Stomach (tissue), 9 donors: ENCODE results near the gene RXRA. TPM values are rescaled to one million over a fixed set of nuclear protein-coding genes. Genes with fewer than 3 reads are reported as not detected.

Experiments used
- DNase-seq, 2 donors: peaks; one replicate each; pipeline versions ENCODE4 v3.0.0 to v3.0.0-alpha.2; 2013 to 2019
- H3K27ac ChIP-seq, 5 donors: fragments of 200-600 bp in 4 of 5; sonication (generic) in 4 of 5; one replicate each; pipeline ENCODE4 v1.5.1; 2013 to 2019; ENCODE audit warnings: mild to moderate bottlenecking in 1 of 5, moderate library complexity in 1 of 5
- H3K27me3 ChIP-seq, 3 donors: fragments of 200-600 bp; sonication (generic); one replicate each; pipeline ENCODE4 v1.5.1; 2017 to 2019; ENCODE audit warnings: mixed run types in 1 of 3
- H3K36me3 ChIP-seq, 4 donors: fragments of 200-600 bp; sonication (generic); 1 replicate in 3 of 4; 2 replicates in 1 of 4; pipeline ENCODE4 v1.5.1; 2016 to 2019
- H3K4me1 ChIP-seq, 4 donors: fragments of 200-600 bp; sonication (generic); one replicate each; pipeline ENCODE4 v1.5.1; 2016 to 2019
- H3K4me3 ChIP-seq, 4 donors: fragments of 200-600 bp; sonication (generic) in 3 of 4; one replicate each; pipeline ENCODE4 v1.5.1; 2016 to 2019; ENCODE audit warnings: mild to moderate bottlenecking in 1 of 4
- H3K9me3 ChIP-seq, 4 donors: fragments of 200-600 bp; sonication (generic); one replicate each; pipeline ENCODE4 v1.5.1; 2016 to 2019
- CTCF ChIP-seq, 7 experiments: fragments of 450-650 bp in 4 of 7; fragments of 200-600 bp in 3 of 7; sonication (generic) in 3 of 7; IDR thresholded peaks; one replicate each; pipeline ENCODE4 v1.5.1; 2016 to 2019; ENCODE audit warnings: antibody characterized with exemption in 7 of 7, control low read depth in 2 of 7, mild to moderate bottlenecking in 1 of 7
- EP300 ChIP-seq: sonication (generic); formaldehyde crosslinking; IDR thresholded peaks from one replicate; pipeline ENCODE4 v1.6.1; 2017; ENCODE audit warnings: antibody characterized with exemption
- POLR2A ChIP-seq, 4 donors: fragments of 450-650 bp; IDR thresholded peaks; one replicate each; pipeline ENCODE4 v1.6.1; 2016; ENCODE audit warnings: antibody characterized with exemption in 4 of 4, control low read depth in 2 of 4, mild to moderate bottlenecking in 1 of 4, moderate library complexity in 1 of 4
- POLR2AphosphoS5 ChIP-seq, 3 donors: sonication (generic); formaldehyde crosslinking; IDR thresholded peaks; one replicate each; pipeline ENCODE4 v1.6.1; 2016; ENCODE audit warnings: antibody characterized with exemption in 3 of 3
- WGBS, 5 donors: extraction: QIAGEN DNeasy Blood & Tissue Kit in 3 of 5; methylation state at CpG; one replicate each; pipeline versions ENCODE4 v1.1.5 to v1.1.7; 2013 to 2018; 5-methylcytosine and 5-hydroxymethylcytosine counted together
- intact Hi-C: fragments of 100-400 bp; cut with DNase I; formaldehyde crosslinking; loops from one replicate; pipeline ENCODE4 v1.15.1; 2023; ENCODE audit warnings: low total_unique reads
- polyA plus RNA-seq, 3 donors: library from polyadenylated mRNA; stranded (reverse); fragments of 200-250 nt; gene quantifications; one replicate each; pipeline ENCODE4 v1.2.3, GENCODE V29; 2013
- total RNA-seq, 5 donors: library from RNA; depleted of rRNA; stranded (reverse); fragments of >200 nt; gene quantifications; one replicate each; pipeline versions ENCODE4 v1.1.0 to v1.2.3, GENCODE V29; 2014 to 2016
- donor health status: healthy with polysubstance abuse.
- donor health status: Bipolar disorder and iron deficiency.
- donor health status: healthy.

The RXRA gene
- total and polyA plus RNA-seq, 8 donors, result 14.0 to 68.4 (median 29.3) TPM

GRCh38 chr9:134472256-134472655 lies 146.0 kb downstream of the RXRA start:
- Histone ChIP-seq H3K4me3 (no peak overlapping the region), H3K36me3 (no peaks in the 10 kb centered on the region), H3K27ac (no peak overlapping the region), H3K4me1 (peaks cover 13 to 41% (median 31%) of the 10 kb centered on the region in 4 donors), H3K9me3 (no peaks in the 10 kb centered on the region), H3K27me3 (no peaks in the 10 kb centered on the region)
- intact Hi-C loops, result no loop called here
- no peak for DNase-seq
- 89 to 97% (median 95%) methylated on average over 4 to 6 of the region's 6 CpGs for WGBS, 5 donors
- TF ChIP-seq POLR2AphosphoS5 (IDR thresholded peaks at IDR 0.05) (no peak), EP300 (no peak)

DNA sequence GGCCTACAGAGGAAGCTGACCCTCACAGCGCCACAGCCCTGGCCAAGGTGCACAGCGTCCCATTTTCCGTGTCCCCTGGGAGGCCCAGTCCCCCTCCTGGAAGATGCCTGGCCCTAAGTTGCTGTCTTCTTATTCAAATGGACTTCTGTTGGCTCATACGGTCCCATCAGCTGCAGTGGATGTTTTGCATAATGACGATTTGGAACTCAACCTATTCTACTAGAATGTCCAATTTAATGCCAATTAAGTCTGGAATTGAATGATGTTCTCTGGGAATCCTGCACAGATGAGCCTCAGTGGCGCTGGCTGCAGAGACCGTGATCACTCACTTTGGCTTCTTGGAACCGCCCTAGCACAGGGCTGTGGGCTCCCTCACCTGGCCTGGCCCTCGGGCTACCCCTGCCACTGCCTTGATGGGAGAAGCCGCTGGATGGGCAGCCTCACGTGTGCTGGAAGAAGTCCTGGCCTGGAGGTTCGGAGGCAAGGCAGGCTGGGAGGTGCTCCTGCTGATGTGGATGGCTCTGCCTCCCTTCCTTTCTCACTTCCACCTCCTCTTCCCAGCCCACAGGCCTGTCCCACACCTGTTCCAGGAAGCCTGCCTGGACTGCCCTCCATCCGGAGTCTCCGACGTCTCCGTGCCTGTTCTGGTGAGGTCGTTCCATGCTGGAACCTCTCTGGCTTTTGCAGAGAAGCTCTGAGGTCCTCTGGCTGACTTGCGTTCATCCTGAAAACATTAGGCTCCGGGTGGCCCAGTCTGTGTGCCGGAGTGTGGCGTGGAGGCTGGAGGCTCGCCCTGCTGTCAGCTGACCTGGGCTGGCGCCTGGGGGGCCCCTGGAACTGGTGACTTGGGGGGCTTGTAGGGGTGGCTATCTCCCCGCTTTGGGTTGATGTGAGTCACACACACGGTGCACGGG lies 147.1 kb downstream of the RXRA start:
- H3K27me3 ChIP-seq, result no peaks in the 10 kb centered on the region
- no peaks in the 10 kb centered on the region for H3K9me3 ChIP-seq
- H3K4me3 ChIP-seq, result no peak overlapping the region
- 65 to 74% (median 71%) methylated on average over 20 to 26 of the region's 26 CpGs for WGBS, 5 donors
- no peaks in the 10 kb centered on the region for H3K36me3 ChIP-seq
- intact Hi-C loops, result no loop called here
- peaks cover 13 to 37% (median 31%) of the 10 kb centered on the region in 4 donors for H3K4me1 ChIP-seq
- peak in 1 of 2 donors; percentile 65 for DNase-seq
- TF ChIP-seq POLR2AphosphoS5 (IDR thresholded peaks at IDR 0.05) (no peak), POLR2A (IDR thresholded peaks at IDR 0.05) (no peak), EP300 (no peak), CTCF (IDR thresholded peaks at IDR 0.05) (no peak)
- peak overlapping the region in 3 of 5 donors; percentile 55 to 74 (median 58) for H3K27ac ChIP-seq

- TF ChIP-seq POLR2A (IDR thresholded peaks at IDR 0.05) (no peak), EP300 (no peak), CTCF (IDR thresholded peaks at IDR 0.05) (no peak), POLR2AphosphoS5 (IDR thresholded peaks at IDR 0.05) (no peak)
- Histone ChIP-seq H3K36me3 (no peaks in the 10 kb centered on the region), H3K27me3 (no peaks in the 10 kb centered on the region), H3K27ac (peak overlapping the region in 4 of 5 donors; percentile 25 to 74 (median 56)), H3K9me3 (no peaks in the 10 kb centered on the region), H3K4me3 (no peak overlapping the region), H3K4me1 (peaks cover 13 to 31% (median 27%) of the 10 kb centered on the region in 4 donors)
- no peak for DNase-seq
- intact Hi-C loops, result no loop called here
- WGBS, 5 donors, result 31 to 53% (median 39%) methylated on average over 6 to 7 of the region's 7 CpGs
Observed at GRCh38 chr9:134474055-134474370, 147.8 kb downstream of the RXRA start.

- TF ChIP-seq POLR2A (IDR thresholded peaks at IDR 0.05), result no peak
- TF ChIP-seq POLR2AphosphoS5 (IDR thresholded peaks at IDR 0.05), result peak in 1 of 3 donors; percentile 20
- no peak overlapping the region for H3K4me3 ChIP-seq
- peak overlapping the region in 3 of 5 donors; percentile 55 to 74 (median 58) for H3K27ac ChIP-seq
Observed at GRCh38 chr9:134475011-134475790, 148.9 kb downstream of the RXRA start.

GRCh38 chr9:134476272-134476941 lies 150.2 kb downstream of the RXRA start:
- Histone ChIP-seq H3K9me3 (no peaks in the 10 kb centered on the region), H3K36me3 (no peaks in the 10 kb centered on the region), H3K27me3 (no peaks in the 10 kb centered on the region), H3K27ac (peak overlapping the region in 2 of 5 donors; percentile 56 to 74), H3K4me1 (peaks cover 13 to 25% (median 24%) of the 10 kb centered on the region in 4 donors), H3K4me3 (no peak overlapping the region)
- 91 to 96% (median 94%) methylated on average over 9 of the region's 9 CpGs for WGBS, 5 donors
- DNase-seq, result no peak
- no peak for TF ChIP-seq POLR2A (IDR thresholded peaks at IDR 0.05)
- no peak for TF ChIP-seq EP300
- TF ChIP-seq CTCF (IDR thresholded peaks at IDR 0.05), result no peak
- TF ChIP-seq POLR2AphosphoS5 (IDR thresholded peaks at IDR 0.05), result no peak
- intact Hi-C loops, result loop anchor here (5.0 kb wide), 1 partner anchor 1304 kb away; no protein-coding TSS in a partner anchor

More at GRCh38 chr9:134475011-134475790, 148.9 kb downstream of the RXRA start:
- Histone ChIP-seq H3K36me3 (no peaks in the 10 kb centered on the region), H3K9me3 (no peaks in the 10 kb centered on the region), H3K27me3 (no peaks in the 10 kb centered on the region), H3K4me1 (peaks cover 13 to 25% (median 24%) of the 10 kb centered on the region in 4 donors)
- WGBS, 5 donors, result 21 to 33% (median 25%) methylated on average over 18 to 27 of the region's 27 CpGs
- DNase-seq, result peak; percentile 56 to 92
- intact Hi-C loops, result loop anchor here (5.0 kb wide), 1 partner anchor 1303 kb away; no protein-coding TSS in a partner anchor
